K562 (cell line): Measurements from ENCODE around the gene FGF12. TPM values are rescaled to one million over a fixed set of nuclear protein-coding genes. Genes with fewer than 3 reads are reported as not detected.

Experiments
- ATAC-seq: fragments of 200-7000 bp; cut with Tn5 transposase; 3 replicates; pipeline ENCODE4 v1.9.1; 2020; ENCODE audit warnings: moderate library complexity
- BruUV-seq: library from RNA; stranded (reverse); fragments of 400-500 nt; replicated peaks from 2 replicates; lab custom pipeline; 2021; lab: Mats Ljungman, UMichigan
- CTCF ChIA-PET: fragments of 300-600 bp; formaldehyde crosslinking; extraction: SDS; loops from one replicate; lab custom pipeline; 2021; ENCODE audit warnings: low intra/inter-chr PET ratio; lab: Yijun Ruan, JAX
- POLR2A ChIA-PET: fragments of 300-600, 350-650 bp; sonication (Branson Sonifier 250); formaldehyde crosslinking; extraction: SDS; loops from one replicate; lab custom pipeline; 2021; ENCODE audit warnings: antibody characterized with exemption, inconsistent platforms; lab: Yijun Ruan, JAX
- DNase-seq, 4 experiments: peaks; one replicate each; pipeline versions ENCODE4 v3.0.0 to v3.0.0-alpha.2; 2011 to 2018; ENCODE audit warnings: low spot score in 3 of 4, mixed read lengths in 3 of 4; ENCODE audit errors: extremely low read depth in 1 of 4
- FAIRE-seq: peaks from 2 replicates; lab custom pipeline; 2011; peaks lifted over from hg19 to GRCh38; lab: Jason Lieb, UNC
- H2AFZ ChIP-seq: 2 replicates; pipeline ENCODE4 v1.6.0; 2011; ENCODE audit warnings: low read depth, low read length, control low read depth, inconsistent platforms
- H3K27ac ChIP-seq: fragments of 200-600 bp; 3 replicates; pipeline ENCODE4 v1.8.0; 2011; ENCODE audit warnings: low read depth, mild to moderate bottlenecking, control low read depth, inconsistent platforms, low read length, moderate library complexity, mixed read lengths; ENCODE audit errors: extremely low read depth
- H3K27me3 ChIP-seq, 2 experiments: fragments of 300-600 bp in 1 of 2; 2 replicates in 1 of 2; 3 replicates in 1 of 2; pipeline versions ENCODE4 v1.6.0 to v1.8.0; 2011; ENCODE audit warnings: inconsistent platforms in 2 of 2, low read length in 2 of 2, mild to moderate bottlenecking in 1 of 2, mixed read lengths in 1 of 2, moderate library complexity in 1 of 2; ENCODE audit not compliant: control insufficient read depth in 2 of 2, insufficient read depth in 2 of 2
- H3K36me3 ChIP-seq: fragments of 300-600 bp; 3 replicates; pipeline ENCODE4 v1.8.0; 2011; ENCODE audit warnings: mild to moderate bottlenecking, low read length, inconsistent platforms; ENCODE audit not compliant: control insufficient read depth, insufficient read depth
- H3K4me1 ChIP-seq, 2 experiments: fragments of 200-600 bp in 1 of 2; replicated peaks in 1 of 2; 2 replicates in 1 of 2; 3 replicates in 1 of 2; pipeline versions ENCODE4 v1.5.1 to v1.8.0; 2011; ENCODE audit warnings: inconsistent platforms in 2 of 2, low read length in 2 of 2, mild to moderate bottlenecking in 1 of 2, mixed read lengths in 1 of 2, moderate library complexity in 1 of 2; ENCODE audit not compliant: control insufficient read depth in 2 of 2, insufficient read depth in 2 of 2
- H3K4me2 ChIP-seq: 2 replicates; pipeline ENCODE4 v1.6.1; 2011; ENCODE audit warnings: low read length, control low read depth, inconsistent platforms, mixed read lengths; ENCODE audit not compliant: insufficient read depth
- H3K4me3 ChIP-seq: fragments of 200-600 bp; sonication (generic), shearing (Covaris generic); 2 replicates; pipeline ENCODE4 v1.5.1; 2016; ENCODE audit warnings: control low read depth, inconsistent platforms
- H3K79me2 ChIP-seq: fragments of 200-600 bp; 3 replicates; pipeline ENCODE4 v1.8.0; 2011; ENCODE audit warnings: low read length, inconsistent platforms; ENCODE audit not compliant: control insufficient read depth, insufficient read depth
- H3K9ac ChIP-seq, 2 experiments: 2 replicates each; pipeline versions ENCODE4 v1.6.0 to v1.6.1; 2011; ENCODE audit warnings: low read depth in 2 of 2, low read length in 2 of 2, control low read depth in 1 of 2, inconsistent platforms in 1 of 2, mild to moderate bottlenecking in 1 of 2, mixed read lengths in 1 of 2; ENCODE audit not compliant: insufficient read depth in 1 of 2
- H3K9me1 ChIP-seq: one replicate; pipeline ENCODE4 v1.6.0; 2011; ENCODE audit warnings: inconsistent platforms, mild to moderate bottlenecking, low read length, moderate library complexity; ENCODE audit not compliant: control insufficient read depth, insufficient read depth
- H3K9me3 ChIP-seq: replicated peaks from 2 replicates; pipeline ENCODE4 v1.5.1; 2011; ENCODE audit warnings: low read depth, low read length, inconsistent platforms; ENCODE audit not compliant: control insufficient read depth, insufficient read depth
- H4K20me1 ChIP-seq: replicated peaks from 2 replicates; pipeline ENCODE4 v1.6.1; 2011; ENCODE audit warnings: low read length, inconsistent platforms, mixed read lengths; ENCODE audit not compliant: control insufficient read depth, insufficient read depth
- CCAR2 ChIP-seq: fragments of 200-400 bp; formaldehyde crosslinking; IDR thresholded peaks from 2 replicates; pipeline ENCODE4 v1.6.1; 2017; ENCODE audit warnings: mild to moderate bottlenecking, low read depth, low read length
- ETV5 ChIP-seq: sonication (generic); formaldehyde crosslinking; IDR thresholded peaks from 2 replicates; pipeline ENCODE4 v1.4.0; 2020; ENCODE audit warnings: low read depth, mild to moderate bottlenecking, missing genetic modification reagents
- IFI16 ChIP-seq: fragments of 250-450 bp; sonication (Bioruptor Pico); IDR thresholded peaks from 2 replicates; pipeline ENCODE4 v2.1.2; 2022; ENCODE audit warnings: mild to moderate bottlenecking, inconsistent platforms
- MBD2 ChIP-seq: sonication (generic); IDR thresholded peaks from 2 replicates; pipeline ENCODE4 v1.6.1; 2016; ENCODE audit warnings: low read depth, borderline replicate concordance
- MYC ChIP-seq, 2 experiments: fragments of 250-450 bp in 1 of 2; sonication (Bioruptor Pico) in 1 of 2; IDR thresholded peaks; 2 replicates each; pipeline versions ENCODE4 v1.5.1 to v1.6.1; 2012 to 2021; ENCODE audit warnings: low read depth in 2 of 2, borderline replicate concordance in 1 of 2, improper control_type of control experiment in 1 of 2, low read length in 1 of 2, mild to moderate bottlenecking in 1 of 2, moderate library complexity in 1 of 2
- WGBS: fragments of 100-300 bp; shearing (Covaris generic); methylation state at CpG from one replicate; pipeline ENCODE4 v1.1.6; 2016; ENCODE audit warnings: low coverage, mixed read lengths; ENCODE audit not compliant: insufficient coverage; ENCODE audit errors: missing lambda C conversion rate; 5-methylcytosine and 5-hydroxymethylcytosine counted together
- in situ Hi-C: fragments of 300-500 bp; cut with MboI; formaldehyde crosslinking; loops from 4 replicates; pipeline ENCODE4 v1.15.0; 2018; ENCODE audit warnings: inconsistent platforms, mixed read lengths
- intact Hi-C: fragments of 100-400 bp; cut with micrococcal nuclease; formaldehyde crosslinking; loops from 2 replicates; pipeline ENCODE4 v1.14.2; 2022
- polyA plus RNA-seq, 8 experiments: library from polyadenylated mRNA; depleted of rRNA in 4 of 8; stranded (reverse) in 5 of 8; unstranded in 3 of 8; fragments of >200 nt; fragmentation: Nextera tagmentation in 2 of 8; fragmentation: Illumina TruSeq in 1 of 8; extraction: Ambion mirVana in 2 of 8; extraction: Trizol in 1 of 8; gene quantifications; 2 replicates each; pipeline versions ENCODE4 v1.2.1 to v1.2.3, GENCODE V29; 2011 to 2014; ENCODE audit warnings: inconsistent platforms in 1 of 8, missing spikeins in 1 of 8
- total RNA-seq, 7 experiments: library from RNA; depleted of rRNA in 6 of 7; stranded (reverse); fragments of >200 nt in 6 of 7; fragmentation: Illumina TruSeq in 2 of 7; extraction: Trizol in 2 of 7; gene quantifications; 2 replicates each; pipeline versions ENCODE4 v1.2.1 to v1.2.3, GENCODE V29; 2011 to 2021; ENCODE audit warnings: low replicate concordance in 1 of 7
- TF ChIP-seq, protein P1 (sequence below): fragments of 250-450 bp; sonication (Bioruptor Pico); IDR thresholded peaks from 2 replicates; pipeline ENCODE4 v1.4.0; 2020
- TF ChIP-seq, protein P2 (sequence below): fragments of 250-450 bp; sonication (Bioruptor Pico); IDR thresholded peaks from 2 replicates; pipeline ENCODE4 v1.9.0; 2021; ENCODE audit warnings: mild to moderate bottlenecking

The FGF12 gene
- total and polyA plus RNA-seq, 9 of the 15 experiments (the other 6 are each of a cell fraction or from before 2014, with no cell fraction given): not detected

DNA sequence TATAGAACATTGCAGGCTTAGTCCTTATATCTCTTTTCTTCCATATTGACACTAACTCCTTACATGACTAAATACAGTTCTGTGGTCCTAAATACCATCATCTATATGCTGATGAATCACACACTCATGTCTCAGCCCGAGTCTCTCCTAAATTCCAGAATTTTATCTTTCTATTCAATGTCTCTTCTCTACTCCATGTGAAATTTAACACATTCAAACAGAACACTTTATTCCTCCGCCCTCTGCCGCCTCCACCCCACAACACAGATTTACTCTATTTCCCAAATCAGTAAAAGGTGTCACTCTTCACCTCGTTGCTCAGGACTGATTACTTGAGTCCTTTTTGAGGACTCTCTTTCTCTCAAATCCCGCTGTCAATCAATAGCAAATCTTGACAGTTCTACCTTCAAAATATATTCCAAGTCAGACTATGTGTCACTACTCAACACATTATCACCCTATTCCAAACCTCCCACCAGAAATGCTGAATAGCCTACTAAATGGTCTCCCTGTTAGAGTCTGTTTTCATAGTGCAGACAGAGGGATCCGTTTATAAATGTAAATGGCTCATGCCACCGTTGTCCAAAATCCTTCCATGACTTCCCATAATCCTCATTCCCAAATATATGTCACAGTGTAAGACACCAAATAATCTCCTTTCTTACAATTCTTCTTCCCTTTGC, 230.3 kb downstream of the FGF12 start:
- Histone ChIP-seq H3K9ac (no peak overlapping the region), H3K79me2 (no peaks in the 10 kb centered on the region), H3K9me1 (no peaks in the 10 kb centered on the region), H3K36me3 (no peaks in the 10 kb centered on the region), H3K9me3 (no peaks in the 10 kb centered on the region), H2AFZ (no peak overlapping the region), H3K4me2 (no peak overlapping the region), H3K27me3 (no peaks in the 10 kb centered on the region), H3K27ac (no peak overlapping the region), H3K4me1 (no peaks in the 10 kb centered on the region), H3K4me3 (no peak overlapping the region), H4K20me1 (no peaks in the 10 kb centered on the region)
- intact Hi-C loops (no loop called here), in situ Hi-C loops (no loop called here)
- TF ChIP-seq IFI16 (CRISPR knock-in tag): no peak
- TF ChIP-seq, protein P1, sequence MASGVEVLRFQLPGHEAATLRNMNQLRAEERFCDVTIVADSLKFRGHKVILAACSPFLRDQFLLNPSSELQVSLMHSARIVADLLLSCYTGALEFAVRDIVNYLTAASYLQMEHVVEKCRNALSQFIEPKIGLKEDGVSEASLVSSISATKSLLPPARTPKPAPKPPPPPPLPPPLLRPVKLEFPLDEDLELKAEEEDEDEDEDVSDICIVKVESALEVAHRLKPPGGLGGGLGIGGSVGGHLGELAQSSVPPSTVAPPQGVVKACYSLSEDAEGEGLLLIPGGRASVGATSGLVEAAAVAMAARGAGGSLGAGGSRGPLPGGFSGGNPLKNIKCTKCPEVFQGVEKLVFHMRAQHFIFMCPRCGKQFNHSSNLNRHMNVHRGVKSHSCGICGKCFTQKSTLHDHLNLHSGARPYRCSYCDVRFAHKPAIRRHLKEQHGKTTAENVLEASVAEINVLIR (CRISPR knock-in tag): no peak
- no peak for TF ChIP-seq MBD2
- TF ChIP-seq ETV5: no peak
- no peak for TF ChIP-seq CCAR2
- TF ChIP-seq, protein P2, sequence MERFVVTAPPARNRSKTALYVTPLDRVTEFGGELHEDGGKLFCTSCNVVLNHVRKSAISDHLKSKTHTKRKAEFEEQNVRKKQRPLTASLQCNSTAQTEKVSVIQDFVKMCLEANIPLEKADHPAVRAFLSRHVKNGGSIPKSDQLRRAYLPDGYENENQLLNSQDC: no peak
- no peak for TF ChIP-seq MYC (IDR thresholded peaks at IDR 0.05; ENCODE audit: low read depth, low read length)
- no peak for TF ChIP-seq MYC (CRISPR knock-in tag; IDR thresholded peaks at IDR 0.05; ENCODE audit: borderline replicate concordance, low read depth)
- ATAC-seq: no peak
- no peak for DNase-seq
- CTCF ChIA-PET: no interaction called here
- POLR2A ChIA-PET: no interaction called here
- 2% methylated on average over 7 of the region's 7 CpGs for WGBS
- no peak for FAIRE-seq
- BruUV-seq: no TSS peak
